Ovary (tissue), 3 donors: ENCODE results near the gene CDK19.

Experiments used
- EP300 ChIP-seq: sonication (generic); formaldehyde crosslinking; IDR thresholded peaks from one replicate; pipeline ENCODE4 v1.6.1; 2017; ENCODE audit warnings: antibody characterized with exemption
- POLR2A ChIP-seq: fragments of 450-650 bp; IDR thresholded peaks from one replicate; pipeline ENCODE4 v1.6.1; 2017; ENCODE audit warnings: antibody characterized with exemption, mild to moderate bottlenecking, moderate library complexity
- TF ChIP-seq, protein P1 (sequence below), 3 donors: fragments of 450-650 bp in 2 of 3; fragments of 200-600 bp in 1 of 3; IDR thresholded peaks; one replicate each; pipeline versions ENCODE4 v1.5.1 to v1.8.0; 2016 to 2022; ENCODE audit warnings: antibody characterized with exemption in 3 of 3, mild to moderate bottlenecking in 1 of 3
- donor health status: DM: no; HTN: no; CAD: no.

- TF ChIP-seq, protein P1, sequence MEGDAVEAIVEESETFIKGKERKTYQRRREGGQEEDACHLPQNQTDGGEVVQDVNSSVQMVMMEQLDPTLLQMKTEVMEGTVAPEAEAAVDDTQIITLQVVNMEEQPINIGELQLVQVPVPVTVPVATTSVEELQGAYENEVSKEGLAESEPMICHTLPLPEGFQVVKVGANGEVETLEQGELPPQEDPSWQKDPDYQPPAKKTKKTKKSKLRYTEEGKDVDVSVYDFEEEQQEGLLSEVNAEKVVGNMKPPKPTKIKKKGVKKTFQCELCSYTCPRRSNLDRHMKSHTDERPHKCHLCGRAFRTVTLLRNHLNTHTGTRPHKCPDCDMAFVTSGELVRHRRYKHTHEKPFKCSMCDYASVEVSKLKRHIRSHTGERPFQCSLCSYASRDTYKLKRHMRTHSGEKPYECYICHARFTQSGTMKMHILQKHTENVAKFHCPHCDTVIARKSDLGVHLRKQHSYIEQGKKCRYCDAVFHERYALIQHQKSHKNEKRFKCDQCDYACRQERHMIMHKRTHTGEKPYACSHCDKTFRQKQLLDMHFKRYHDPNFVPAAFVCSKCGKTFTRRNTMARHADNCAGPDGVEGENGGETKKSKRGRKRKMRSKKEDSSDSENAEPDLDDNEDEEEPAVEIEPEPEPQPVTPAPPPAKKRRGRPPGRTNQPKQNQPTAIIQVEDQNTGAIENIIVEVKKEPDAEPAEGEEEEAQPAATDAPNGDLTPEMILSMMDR (IDR thresholded peaks at IDR 0.05), result no peak
- TF ChIP-seq POLR2A, result no peak
- no peak for TF ChIP-seq EP300
These were observed 30.7 kb downstream of the CDK19 start for GRCh38 chr6:110784610-110784979.
